Smooth muscle cell (in vitro differentiated cells): Measurements from ENCODE around the gene ADAT1. TPM values are rescaled to one million over a fixed set of nuclear protein-coding genes. Genes with fewer than 3 reads are reported as not detected.

Source experiments
- DNase-seq: peaks from one replicate; lab custom pipeline; 2025; ENCODE audit not compliant: unreplicated experiment; lab: John Stamatoyannopoulos, UW
- H2AFZ ChIP-seq: fragments of 200-600 bp; sonication (generic); 2 replicates; pipeline ENCODE4 v1.6.0; 2016; ENCODE audit warnings: antibody characterized with exemption, low read depth, mild to moderate bottlenecking
- H3F3A ChIP-seq: fragments of 200-600 bp; sonication (generic); 2 replicates; pipeline ENCODE4 v1.6.0; 2017; ENCODE audit warnings: antibody characterized with exemption, low read depth
- H3K27ac ChIP-seq: fragments of 200-600 bp; sonication (generic); 2 replicates; pipeline ENCODE4 v1.5.1; 2016; ENCODE audit warnings: low read depth, mild to moderate bottlenecking
- H3K27me3 ChIP-seq: fragments of 200-600 bp; sonication (generic); 2 replicates; pipeline ENCODE4 v1.6.1; 2016; ENCODE audit warnings: low read depth, mild to moderate bottlenecking
- H3K36me3 ChIP-seq: fragments of 200-600 bp; sonication (generic); 2 replicates; pipeline ENCODE4 v1.5.1; 2016; ENCODE audit warnings: low read depth
- H3K4me1 ChIP-seq: fragments of 200-600 bp; sonication (generic); 2 replicates; pipeline ENCODE4 v1.5.1; 2016; ENCODE audit warnings: low read depth
- H3K4me2 ChIP-seq: fragments of 200-600 bp; sonication (generic); 2 replicates; pipeline ENCODE4 v1.6.0; 2016; ENCODE audit warnings: mild to moderate bottlenecking
- H3K4me3 ChIP-seq: fragments of 200-600 bp; sonication (generic); 2 replicates; pipeline ENCODE4 v1.5.1; 2016; ENCODE audit warnings: mild to moderate bottlenecking
- H3K79me2 ChIP-seq: fragments of 200-600 bp; sonication (generic); 2 replicates; pipeline ENCODE4 v1.6.0; 2016; ENCODE audit warnings: low read depth, mild to moderate bottlenecking
- H3K9ac ChIP-seq: fragments of 200-600 bp; sonication (generic); 2 replicates; pipeline ENCODE4 v1.6.0; 2016; ENCODE audit warnings: low read depth
- H3K9me3 ChIP-seq: fragments of 200-600 bp; sonication (generic); replicated peaks from 2 replicates; pipeline ENCODE4 v1.5.1; 2016; ENCODE audit warnings: low read depth
- H4K20me1 ChIP-seq: fragments of 200-600 bp; sonication (generic); 2 replicates; pipeline ENCODE4 v1.6.0; 2016; ENCODE audit warnings: low read depth
- WGBS: methylation state at CpG from one replicate; pipeline ENCODE4 v1.1.7; 2016; ENCODE audit warnings: low lambda C conversion rate; 5-methylcytosine and 5-hydroxymethylcytosine counted together
- polyA plus RNA-seq: library from polyadenylated mRNA; unstranded; fragments of >200 nt; fragmentation: Nextera tagmentation; extraction: Ambion mirVana; gene quantifications from 2 replicates; pipeline ENCODE4 v1.2.1, GENCODE V29; 2016
- total RNA-seq: library from RNA; depleted of rRNA; stranded (reverse); fragments of >200 nt; gene quantifications from 2 replicates; pipeline ENCODE4 v1.2.3, GENCODE V29; 2014
- TF ChIP-seq, protein P1 (sequence below): fragments of 200-600 bp; sonication (generic); IDR thresholded peaks from 2 replicates; pipeline ENCODE4 v1.5.1; 2017; ENCODE audit warnings: borderline replicate concordance, mild to moderate bottlenecking, antibody characterized with exemption; ENCODE audit not compliant: insufficient read depth, poor library complexity, severe bottlenecking

The ADAT1 gene
- total and polyA plus RNA-seq, 2 experiments from 2014 or later: 13.4 to 27.8 TPM

DNA sequence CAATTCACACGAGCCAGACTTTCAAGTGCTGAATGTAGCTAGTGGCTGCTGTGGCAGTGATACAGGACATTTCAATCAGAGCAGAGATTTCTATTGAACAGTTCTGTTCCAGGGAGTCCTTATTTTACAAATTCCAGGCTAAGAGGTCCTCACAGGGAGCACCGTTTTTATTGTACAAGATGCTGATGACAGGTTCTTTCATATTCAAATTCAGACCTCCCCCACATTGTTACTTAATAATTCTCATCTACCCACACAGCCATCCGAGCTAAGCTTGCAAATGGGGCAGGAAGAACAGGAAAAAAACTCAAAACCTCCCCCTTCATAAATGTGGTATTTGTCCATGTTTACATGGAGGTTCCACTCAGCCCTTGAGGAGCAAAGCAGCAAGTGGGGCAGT is 47.1 kb downstream of the ADAT1 start:
- peaks cover 59% of the 10 kb centered on the region for H4K20me1 ChIP-seq
- TF ChIP-seq, protein P1, sequence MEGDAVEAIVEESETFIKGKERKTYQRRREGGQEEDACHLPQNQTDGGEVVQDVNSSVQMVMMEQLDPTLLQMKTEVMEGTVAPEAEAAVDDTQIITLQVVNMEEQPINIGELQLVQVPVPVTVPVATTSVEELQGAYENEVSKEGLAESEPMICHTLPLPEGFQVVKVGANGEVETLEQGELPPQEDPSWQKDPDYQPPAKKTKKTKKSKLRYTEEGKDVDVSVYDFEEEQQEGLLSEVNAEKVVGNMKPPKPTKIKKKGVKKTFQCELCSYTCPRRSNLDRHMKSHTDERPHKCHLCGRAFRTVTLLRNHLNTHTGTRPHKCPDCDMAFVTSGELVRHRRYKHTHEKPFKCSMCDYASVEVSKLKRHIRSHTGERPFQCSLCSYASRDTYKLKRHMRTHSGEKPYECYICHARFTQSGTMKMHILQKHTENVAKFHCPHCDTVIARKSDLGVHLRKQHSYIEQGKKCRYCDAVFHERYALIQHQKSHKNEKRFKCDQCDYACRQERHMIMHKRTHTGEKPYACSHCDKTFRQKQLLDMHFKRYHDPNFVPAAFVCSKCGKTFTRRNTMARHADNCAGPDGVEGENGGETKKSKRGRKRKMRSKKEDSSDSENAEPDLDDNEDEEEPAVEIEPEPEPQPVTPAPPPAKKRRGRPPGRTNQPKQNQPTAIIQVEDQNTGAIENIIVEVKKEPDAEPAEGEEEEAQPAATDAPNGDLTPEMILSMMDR: no peak
- H3K4me2 ChIP-seq: no peak overlapping the region
- DNase-seq: no peak
- H3K9ac ChIP-seq: no peak overlapping the region
- 80% methylated on average over 3 of the region's 3 CpGs for WGBS
- H3K27me3 ChIP-seq: no peaks in the 10 kb centered on the region
- peaks cover 21% of the 10 kb centered on the region for H3K36me3 ChIP-seq
- H3F3A ChIP-seq: no peaks in the 10 kb centered on the region
- no peaks in the 10 kb centered on the region for H3K79me2 ChIP-seq
- no peak overlapping the region for H3K4me3 ChIP-seq
- H3K4me1 ChIP-seq: no peaks in the 10 kb centered on the region
- H3K9me3 ChIP-seq: no peaks in the 10 kb centered on the region
- no peak overlapping the region for H3K27ac ChIP-seq
- no peak overlapping the region for H2AFZ ChIP-seq

DNA sequence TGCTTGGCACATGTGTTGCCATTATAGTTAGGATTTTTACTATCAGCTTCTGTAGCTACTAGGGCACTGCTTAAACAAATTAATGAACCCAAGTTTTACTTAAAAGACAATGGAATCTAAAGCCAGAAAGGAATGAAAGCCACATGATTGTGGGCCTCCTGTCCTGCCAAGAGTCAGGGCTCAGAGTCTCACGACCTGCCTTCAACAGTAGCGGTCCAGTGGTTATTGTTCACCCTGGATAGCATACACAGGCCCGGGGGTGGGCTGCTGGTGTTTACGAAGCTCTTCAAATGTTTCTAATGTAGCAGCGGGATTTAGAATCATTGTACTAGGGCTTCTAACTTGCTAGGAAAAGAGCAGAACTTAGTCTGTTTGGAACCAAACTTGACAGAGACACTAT is 49.1 kb downstream of the ADAT1 start:
- peaks cover 17% of the 10 kb centered on the region for H3K79me2 ChIP-seq
- 94% methylated on average over 5 of the region's 5 CpGs for WGBS
- H3K9ac ChIP-seq: no peak overlapping the region
- TF ChIP-seq, protein P1: no peak
- DNase-seq: no peak
- no peak overlapping the region for H3K27ac ChIP-seq
- peaks cover 79% of the 10 kb centered on the region for H4K20me1 ChIP-seq
- no peaks in the 10 kb centered on the region for H3K9me3 ChIP-seq
- H3K4me2 ChIP-seq: no peak overlapping the region
- H3K4me1 ChIP-seq: no peaks in the 10 kb centered on the region
- peaks cover 11% of the 10 kb centered on the region for H3K36me3 ChIP-seq
- H3F3A ChIP-seq: no peaks in the 10 kb centered on the region
- H2AFZ ChIP-seq: no peak overlapping the region
- no peaks in the 10 kb centered on the region for H3K27me3 ChIP-seq
- no peak overlapping the region for H3K4me3 ChIP-seq

DNA sequence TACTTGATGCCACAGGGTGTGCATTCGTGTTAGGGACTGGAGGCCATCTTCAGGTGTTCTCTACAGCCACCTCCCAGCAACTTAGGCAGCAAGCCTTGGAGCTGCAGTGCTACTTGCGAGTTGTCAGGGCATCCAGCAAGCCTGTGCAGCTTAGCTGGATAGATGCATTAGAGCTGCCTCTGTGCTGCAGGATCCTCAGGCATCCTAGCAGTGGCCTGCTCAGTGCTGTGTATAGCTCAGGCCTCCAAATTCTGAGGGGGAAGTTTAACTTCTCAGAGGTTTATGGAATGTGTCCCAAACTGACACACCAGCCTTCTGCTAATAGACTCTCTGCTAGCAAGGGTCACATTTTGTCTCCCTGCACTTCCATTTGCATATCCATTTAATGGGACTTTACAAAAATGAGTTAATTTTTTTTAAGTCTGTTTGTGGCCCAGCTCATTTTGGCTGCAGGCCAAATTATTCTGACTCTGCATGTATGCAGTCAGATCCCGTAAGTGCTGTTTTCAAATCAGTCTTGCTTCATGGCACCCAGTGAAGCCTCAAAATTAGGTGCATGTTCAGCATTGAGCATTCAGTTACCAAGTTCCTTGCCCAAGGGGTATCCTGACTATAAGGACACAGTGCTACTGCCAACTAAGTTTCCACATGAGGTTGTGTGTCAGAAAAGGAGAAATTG is 50.1 kb downstream of the ADAT1 start:
- H3K36me3 ChIP-seq: peaks cover 11% of the 10 kb centered on the region

More for the DNA sequence above, 50.1 kb downstream of the ADAT1 start:
- 79% methylated on average over 3 of the region's 3 CpGs for WGBS
- Histone ChIP-seq H3K27ac (no peak overlapping the region), H4K20me1 (peaks cover 88% of the 10 kb centered on the region), H2AFZ (no peak overlapping the region), H3K9me3 (no peaks in the 10 kb centered on the region), H3K4me1 (no peaks in the 10 kb centered on the region), H3K9ac (no peak overlapping the region), H3K4me3 (no peak overlapping the region), H3K79me2 (peaks cover 26% of the 10 kb centered on the region), H3K27me3 (no peaks in the 10 kb centered on the region), H3K4me2 (no peak overlapping the region), H3F3A (no peaks in the 10 kb centered on the region)
- TF ChIP-seq, protein P1: no peak
- no peak for DNase-seq
